ENCODE results near the gene SLX4IP. TPM values are rescaled to one million over a fixed set of nuclear protein-coding genes. Genes with fewer than 3 reads are reported as not detected.
A peak's percentile ranks its signal among the peaks of the same experiment; 100 is the strongest.

The SLX4IP gene
- total RNA-seq, 2 donors from 2014 or later: 6.4 to 7.7 TPM

GRCh38 chr20:10631126-10631525, 196.0 kb downstream of the SLX4IP start:
- ATAC-seq (no peak), DNase-seq (no peak)
- intact Hi-C loops (cut with DNase I, micrococcal nuclease): no loop called here

GRCh38 chr20:10632721-10633509, 197.8 kb downstream of the SLX4IP start:
- no peak for ATAC-seq
- intact Hi-C loops (cut with DNase I, micrococcal nuclease): no loop called here
- DNase-seq: no peak

GRCh38 chr20:10633718-10634117, 198.6 kb downstream of the SLX4IP start:
- ATAC-seq (no peak), DNase-seq (no peak)
- intact Hi-C loops (cut with DNase I, micrococcal nuclease): no loop called here

- DNase-seq (no peak), ATAC-seq (no peak)
- intact Hi-C loops (cut with DNase I, micrococcal nuclease): no loop called here
Measured at GRCh38 chr20:10634211-10634610, 199.1 kb downstream of the SLX4IP start.

- ATAC-seq: no peak
- no peak for DNase-seq
- intact Hi-C loops (cut with DNase I, micrococcal nuclease): no loop called here
Measured at GRCh38 chr20:10634683-10635411, 199.7 kb downstream of the SLX4IP start.

- no peak for ATAC-seq
- DNase-seq: no peak
- intact Hi-C loops (cut with DNase I, micrococcal nuclease): no loop called here
Measured at GRCh38 chr20:10635476-10636208, 200.5 kb downstream of the SLX4IP start.

- intact Hi-C loops (cut with DNase I, micrococcal nuclease): no loop called here
- peak; percentile 57 for ATAC-seq
- DNase-seq: no peak
Measured at GRCh38 chr20:10636326-10636818, 201.3 kb downstream of the SLX4IP start.

GRCh38 chr20:10637031-10637559, 202.0 kb downstream of the SLX4IP start:
- DNase-seq (no peak), ATAC-seq (peak; percentile 54)
- intact Hi-C loops (cut with DNase I, micrococcal nuclease): no loop called here

GRCh38 chr20:10637563-10637962, 202.5 kb downstream of the SLX4IP start:
- DNase-seq: no peak
- intact Hi-C loops (cut with DNase I, micrococcal nuclease): no loop called here
- no peak for ATAC-seq

- ATAC-seq (no peak), DNase-seq (no peak)
- intact Hi-C loops (cut with DNase I, micrococcal nuclease): no loop called here
Measured at GRCh38 chr20:10639077-10639736, 204.1 kb downstream of the SLX4IP start.

- ATAC-seq (no peak), DNase-seq (no peak)
- intact Hi-C loops (cut with DNase I, micrococcal nuclease): loop anchor here in 1 of 2 donors (10.0 kb wide), 1 partner anchor 165 kb away; no protein-coding TSS in a partner anchor
Measured at GRCh38 chr20:10639737-10640556, 204.8 kb downstream of the SLX4IP start.

- ATAC-seq (no peak), DNase-seq (no peak)
- intact Hi-C loops (cut with DNase I, micrococcal nuclease): loop anchor here in 1 of 2 donors (10.0 kb wide), 1 partner anchor 166 kb away; no protein-coding TSS in a partner anchor
Measured at GRCh38 chr20:10640897-10641296, 205.8 kb downstream of the SLX4IP start.

GRCh38 chr20:10641467-10641866, 206.4 kb downstream of the SLX4IP start:
- ATAC-seq: no peak
- no peak for DNase-seq
- intact Hi-C loops (cut with DNase I, micrococcal nuclease): loop anchor here in 1 of 2 donors (10.0 kb wide), 1 partner anchor 167 kb away; no protein-coding TSS in a partner anchor

- ATAC-seq (no peak), DNase-seq (no peak)
- intact Hi-C loops (cut with DNase I, micrococcal nuclease): loop anchor here in 1 of 2 donors (10.0 kb wide), 1 partner anchor 167 kb away; no protein-coding TSS in a partner anchor
Measured at GRCh38 chr20:10641893-10642292, 206.8 kb downstream of the SLX4IP start.

- ATAC-seq (no peak), DNase-seq (no peak)
- intact Hi-C loops (cut with DNase I, micrococcal nuclease): loop anchor here in 1 of 2 donors (10.0 kb wide), 1 partner anchor 168 kb away; no protein-coding TSS in a partner anchor
Measured at GRCh38 chr20:10642856-10643559, 207.9 kb downstream of the SLX4IP start.

GRCh38 chr20:10643560-10643873, 208.4 kb downstream of the SLX4IP start:
- ATAC-seq (no peak), DNase-seq (no peak)
- intact Hi-C loops (cut with DNase I, micrococcal nuclease): loop anchor here in 1 of 2 donors (10.0 kb wide), 1 partner anchor 169 kb away; no protein-coding TSS in a partner anchor
